Myocyte (in vitro differentiated cells): ENCODE results near the gene HYCC1. TPM values are rescaled to one million over a fixed set of nuclear protein-coding genes. Genes with fewer than 3 reads are reported as not detected.
"Not testable (repeated sequence)": the region's sequence is repeated elsewhere in the genome, so short reads cannot be mapped to it uniquely, and the experiment has no call there.

Experiments
- DNase-seq: peaks from one replicate; pipeline ENCODE4 v3.0.0-alpha.2; 2012; ENCODE audit warnings: low read depth
- total RNA-seq: library from RNA; depleted of rRNA; stranded (reverse); fragments of >200 nt; gene quantifications from 2 replicates; pipeline ENCODE4 v1.2.3, GENCODE V29; 2014

The HYCC1 gene
- total RNA-seq, 1 donor from 2014 or later, result 154 TPM

GRCh38 chr7:22985436-22985835, 28.5 kb downstream of the HYCC1 start:
- DNase-seq, result no peak

GRCh38 chr7:22983257-22983855, 30.6 kb downstream of the HYCC1 start:
- no peak for DNase-seq

GRCh38 chr7:22980422-22980821, 33.5 kb downstream of the HYCC1 start:
- peak; percentile 53 for DNase-seq

GRCh38 chr7:22979861-22980260, 34.1 kb downstream of the HYCC1 start:
- DNase-seq, result no peak

GRCh38 chr7:22979251-22979650, 34.7 kb downstream of the HYCC1 start:
- peak; percentile 19 for DNase-seq

- DNase-seq, result not testable (repeated sequence)
Observed at GRCh38 chr7:22974636-22975035, 39.3 kb downstream of the HYCC1 start.

- no peak for DNase-seq
Observed at GRCh38 chr7:22972207-22972606, 41.7 kb downstream of the HYCC1 start.

GRCh38 chr7:22969010-22969431, 44.9 kb downstream of the HYCC1 start:
- DNase-seq, result peak; percentile 50

Other genes starting within 250 kb of the HYCC1 start
- 89.6 and 272 TPM in 2 replicates for gene TOMM7, start 191.3 kb downstream of the HYCC1 start, total RNA-seq
- 50.0 and 53.2 TPM in 2 replicates for gene KLHL7, start 91.7 kb upstream of the HYCC1 start, total RNA-seq
- gene NUP42, start 167.9 kb upstream of the HYCC1 start, total RNA-seq, result 64.1 and 70.2 TPM in 2 replicates
- 382 and 539 TPM in 2 replicates for gene GPNMB, start 232.6 kb upstream of the HYCC1 start, total RNA-seq